HG03280 (cell line): ENCODE results near the gene TMEM186.
"Not testable (repeated sequence)": the region's sequence is repeated elsewhere in the genome, so short reads cannot be mapped to it uniquely, and the experiment has no call there.

Experiments used
- ATAC-seq: cut with Tn5 transposase; IDR thresholded peaks from one replicate; pipeline ENCODE4 v1.9.1; 2021; ENCODE audit warnings: mild to moderate bottlenecking, moderate library complexity; ENCODE audit not compliant: unreplicated experiment

TMEM186 gene

GRCh38 chr16:8814095-8814806 lies 16.8 kb upstream of the TMEM186 start:
- ATAC-seq: no peak

GRCh38 chr16:8812162-8812843 lies 14.9 kb upstream of the TMEM186 start:
- ATAC-seq: no peak

- ATAC-seq: no peak
Observed at GRCh38 chr16:8808613-8809353, 11.3 kb upstream of the TMEM186 start.

GRCh38 chr16:8808009-8808408 lies 10.6 kb upstream of the TMEM186 start:
- ATAC-seq: no peak

- ATAC-seq: no peak
Observed at GRCh38 chr16:8807189-8807588, 9.8 kb upstream of the TMEM186 start.

DNA sequence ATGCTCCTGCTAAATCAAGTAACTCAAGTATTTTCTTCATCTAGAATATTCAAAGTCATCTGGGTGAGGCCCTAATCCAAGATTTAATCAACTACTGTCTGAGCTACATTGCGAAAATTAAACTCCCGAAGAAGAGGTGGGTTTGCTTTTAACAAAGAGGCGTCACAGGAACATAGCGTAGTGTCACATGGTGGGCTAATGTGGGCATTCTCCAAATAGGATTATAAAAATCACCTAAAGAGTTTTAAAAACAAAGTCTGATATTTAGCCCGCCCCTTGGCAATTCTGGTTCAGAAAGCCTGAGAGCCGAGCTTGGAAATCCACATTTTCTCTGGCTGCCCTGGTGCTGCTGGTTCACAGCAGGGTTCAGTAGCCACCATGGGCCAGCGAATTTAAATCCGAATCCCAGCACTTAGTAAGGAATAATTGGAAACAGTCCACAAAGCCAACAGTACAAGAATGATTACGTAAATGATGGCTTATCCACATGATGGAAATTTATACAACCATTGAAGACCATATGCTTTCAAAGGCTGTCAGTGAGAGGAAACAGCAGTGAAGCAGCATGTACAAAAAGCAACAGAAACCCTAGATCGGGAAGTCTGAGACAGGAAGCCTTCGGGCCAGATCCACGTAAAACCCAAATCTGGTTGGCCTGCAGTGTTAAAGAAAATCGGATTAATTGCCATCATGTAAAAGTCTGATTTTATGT lies 9.0 kb upstream of the TMEM186 start:
- ATAC-seq: no peak

DNA sequence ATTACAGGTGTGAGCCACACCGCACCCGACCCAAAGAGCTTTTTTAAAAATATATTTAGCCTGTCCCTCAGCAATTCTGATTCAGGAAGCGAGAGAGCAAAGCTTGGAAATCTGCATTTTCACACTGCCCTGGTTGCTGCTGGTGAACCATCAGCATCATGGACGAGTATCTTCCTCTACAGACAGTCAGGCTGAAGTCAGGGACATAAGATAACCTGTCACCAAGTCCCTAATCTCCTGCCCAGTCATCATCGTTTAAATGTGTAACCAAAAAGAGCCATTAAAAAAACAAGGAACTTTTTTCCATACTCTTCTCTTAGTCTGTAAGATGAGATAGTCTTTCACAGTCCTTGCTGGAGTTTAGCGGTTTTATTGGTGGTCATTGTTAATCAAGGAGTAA lies 6.9 kb upstream of the TMEM186 start:
- ATAC-seq: no peak

DNA sequence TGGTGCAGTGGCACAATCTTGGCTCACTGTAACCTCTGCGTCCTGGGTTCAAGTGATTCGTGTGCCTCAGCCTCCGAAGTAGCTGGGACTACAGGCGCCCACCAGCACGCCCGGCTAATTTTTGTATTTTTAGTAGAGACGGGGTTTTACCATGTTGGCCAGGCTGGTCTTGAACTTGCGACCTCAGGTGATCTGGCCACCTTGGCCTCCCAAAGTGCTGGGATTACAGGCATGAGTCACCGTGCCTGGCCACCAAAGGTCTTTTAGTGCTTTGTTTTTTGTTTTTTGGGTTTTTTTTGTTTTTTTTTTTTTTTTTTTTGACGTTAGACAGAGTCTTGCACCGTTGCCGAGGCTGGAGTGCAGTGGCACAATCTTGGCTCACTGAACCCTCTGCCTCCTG lies 6.3 kb upstream of the TMEM186 start:
- not testable (repeated sequence) for ATAC-seq

DNA sequence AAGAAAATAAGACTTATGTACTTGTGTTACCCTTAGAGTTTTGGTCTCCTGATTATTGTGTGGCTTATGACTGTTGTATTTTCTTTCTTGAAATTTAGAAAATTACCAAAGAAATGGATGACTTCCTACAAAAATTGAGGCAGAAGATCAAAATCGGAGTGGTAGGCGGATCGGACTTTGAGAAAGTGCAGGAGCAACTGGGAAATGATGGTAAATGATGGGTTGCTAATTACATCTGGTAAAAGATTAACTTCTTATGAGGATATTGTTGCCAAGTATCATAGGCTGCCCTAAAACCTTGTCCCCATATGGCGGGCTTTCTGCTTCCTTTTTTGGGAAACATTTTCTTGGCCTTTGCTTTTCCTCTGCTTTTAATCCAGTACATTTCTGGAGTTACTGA lies 4.3 kb upstream of the TMEM186 start:
- no peak for ATAC-seq

GRCh38 chr16:8798535-8799157 lies 1.2 kb upstream of the TMEM186 start:
- ATAC-seq: no peak

GRCh38 chr16:8798174-8798527 lies 712 bp upstream of the TMEM186 start:
- no peak for ATAC-seq

DNA sequence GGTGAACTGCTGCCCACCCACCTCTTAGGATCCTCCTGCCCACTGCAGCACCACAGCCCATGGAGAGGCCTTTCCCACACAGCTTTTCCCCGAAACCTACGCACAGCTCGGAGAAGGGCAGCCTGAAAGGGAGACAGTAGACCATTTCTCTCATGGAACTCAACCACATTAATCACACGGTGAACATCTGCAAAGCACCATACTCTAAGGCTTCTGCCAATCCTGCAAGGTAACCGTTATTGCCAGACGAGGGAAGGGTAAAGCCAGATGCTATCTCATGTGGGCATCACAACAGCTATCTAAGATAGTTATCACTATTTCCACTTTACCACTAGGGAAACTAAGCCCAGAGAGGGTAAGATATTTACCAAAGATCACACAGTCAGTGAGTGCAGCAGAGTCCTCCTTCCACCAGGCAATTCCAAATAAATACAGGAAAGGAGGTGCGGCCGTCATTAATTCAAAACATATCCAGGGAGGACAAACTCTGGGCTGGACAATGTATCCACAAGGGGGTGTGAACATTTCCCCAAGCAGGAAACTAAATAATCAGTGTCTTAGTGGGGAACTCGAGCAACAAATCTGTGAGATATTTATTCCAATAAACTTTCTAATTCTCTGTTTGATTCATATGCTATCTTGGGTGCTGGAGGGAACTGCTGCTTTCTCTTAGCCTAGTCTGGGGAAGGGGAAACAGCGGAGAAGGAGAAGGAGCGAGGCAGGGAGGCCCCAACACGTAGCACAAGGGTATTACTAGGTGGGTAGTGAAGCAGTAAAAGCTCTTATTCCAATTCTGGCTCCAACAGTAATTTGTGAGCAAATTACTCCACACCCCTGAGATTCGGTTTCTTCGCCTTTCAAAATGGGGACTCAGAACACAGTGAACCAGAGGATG lies 723 bp downstream of the TMEM186 start:
- no peak for ATAC-seq

DNA sequence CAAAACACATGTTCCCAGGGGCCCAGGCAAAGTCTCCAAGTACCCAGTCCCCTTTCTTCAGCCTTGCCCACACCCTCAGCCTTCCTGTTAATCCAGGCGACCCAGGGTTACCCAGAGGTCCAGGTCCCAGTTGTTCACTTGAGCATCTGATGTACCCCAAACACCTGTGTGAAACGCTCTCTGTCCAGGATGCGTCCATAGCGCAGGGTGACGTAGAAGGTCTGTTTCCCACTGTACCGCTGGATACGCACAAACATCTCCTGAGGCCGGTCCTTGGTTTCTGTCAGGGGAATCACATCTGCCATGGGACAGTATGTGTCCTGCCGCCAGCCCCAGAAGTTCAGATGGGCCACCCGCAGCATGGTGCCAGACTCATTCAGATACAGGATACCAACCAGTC lies 1.6 kb downstream of the TMEM186 start:
- no peak for ATAC-seq

DNA sequence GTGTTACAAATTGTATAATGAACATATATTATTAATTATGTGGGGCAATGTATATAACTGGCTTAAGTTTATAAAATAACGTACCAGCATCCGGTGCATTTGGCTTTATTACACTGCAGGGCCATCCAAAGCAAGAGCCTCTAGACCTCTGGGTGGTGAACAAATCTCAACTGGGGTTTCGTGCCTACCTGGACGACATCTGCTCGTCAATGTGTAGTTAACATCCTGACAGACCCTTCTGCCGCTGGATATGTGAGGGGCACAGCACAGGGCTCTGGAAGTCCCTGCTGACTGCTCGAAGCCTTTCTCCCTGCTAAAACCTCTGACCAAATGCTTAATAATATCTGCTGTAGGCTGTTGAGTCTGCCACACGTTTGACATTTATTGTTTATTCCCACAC lies 2.3 kb downstream of the TMEM186 start:
- ATAC-seq: no peak

- ATAC-seq: no peak
Observed at GRCh38 chr16:8788578-8789172, 8.8 kb downstream of the TMEM186 start.

GRCh38 chr16:8786316-8786715 lies 11.1 kb downstream of the TMEM186 start:
- ATAC-seq: not testable (repeated sequence)

- ATAC-seq: no peak
Observed at GRCh38 chr16:8785408-8785807, 12.0 kb downstream of the TMEM186 start.

DNA sequence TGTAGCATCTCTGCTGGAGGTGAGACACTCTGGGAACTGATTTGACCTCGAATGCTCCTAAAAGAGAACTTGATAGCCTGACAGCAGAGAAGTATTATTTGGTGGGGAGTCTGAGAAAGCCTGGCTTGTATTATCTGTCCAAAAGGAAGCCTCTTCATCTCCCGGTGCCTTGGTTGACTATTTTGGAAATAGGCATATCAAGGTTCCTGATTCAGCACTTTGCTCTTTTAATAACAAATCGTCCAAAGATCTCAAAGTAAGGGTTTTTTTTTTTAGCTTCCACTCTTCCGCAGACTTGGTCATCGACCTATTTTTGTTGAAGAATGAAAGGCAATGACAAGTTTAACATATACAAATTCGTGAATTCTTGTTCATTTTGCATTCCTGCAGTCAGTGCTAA lies 14.8 kb downstream of the TMEM186 start:
- ATAC-seq: no peak

- ATAC-seq: no peak
Observed at GRCh38 chr16:8781797-8782196, 15.6 kb downstream of the TMEM186 start.

- no peak for ATAC-seq
Observed at GRCh38 chr16:8777217-8777616, 20.2 kb downstream of the TMEM186 start.
